K562 (cell line): Measurements from ENCODE around the gene EDEM1.

Source experiments
- MYC ChIP-seq, 2 experiments: fragments of 250-450 bp in 1 of 2; sonication (Bioruptor Pico) in 1 of 2; IDR thresholded peaks; 2 replicates each; pipeline versions ENCODE4 v1.5.1 to v1.6.1; 2012 to 2021; ENCODE audit warnings: low read depth in 2 of 2, borderline replicate concordance in 1 of 2, improper control_type of control experiment in 1 of 2, low read length in 1 of 2, mild to moderate bottlenecking in 1 of 2, moderate library complexity in 1 of 2
- POLR2A ChIP-seq: fragments of 450-650 bp; conservative IDR thresholded peaks from 2 replicates; pipeline ENCODE4 v1.6.1; 2016
- TAL1 ChIP-seq: fragments of 450-650 bp; IDR thresholded peaks from 2 replicates; pipeline ENCODE4 v1.6.1; 2016; ENCODE audit warnings: mild to moderate bottlenecking
- ZNF174 ChIP-seq: fragments of 250-450 bp; sonication (Bioruptor Pico); IDR thresholded peaks from 2 replicates; pipeline ENCODE4 v1.4.0; 2020; ENCODE audit warnings: mild to moderate bottlenecking
- TF ChIP-seq, protein P1 (sequence below): sonication (generic); formaldehyde crosslinking; IDR thresholded peaks from 2 replicates; pipeline ENCODE4 v1.9.0; 2022; ENCODE audit warnings: mild to moderate bottlenecking, missing genetic modification reagents
- TF ChIP-seq, protein P2 (sequence below), 3 experiments: IDR thresholded peaks in 2 of 3; conservative IDR thresholded peaks in 1 of 3; 2 replicates each; pipeline ENCODE4 v1.5.1; 2011 to 2012; ENCODE audit warnings: low read length in 3 of 3, mild to moderate bottlenecking in 3 of 3, control low read depth in 2 of 3, improper control_type of control experiment in 1 of 3, inconsistent platforms in 1 of 3, low read depth in 1 of 3, mixed read lengths in 1 of 3, moderate library complexity in 1 of 3; ENCODE audit not compliant: insufficient read depth in 2 of 3
- TF ChIP-seq, protein P3 (sequence below): fragments of 450-650 bp; IDR thresholded peaks from 2 replicates; pipeline ENCODE4 v1.6.1; 2016; ENCODE audit warnings: mild to moderate bottlenecking, moderate library complexity

DNA sequence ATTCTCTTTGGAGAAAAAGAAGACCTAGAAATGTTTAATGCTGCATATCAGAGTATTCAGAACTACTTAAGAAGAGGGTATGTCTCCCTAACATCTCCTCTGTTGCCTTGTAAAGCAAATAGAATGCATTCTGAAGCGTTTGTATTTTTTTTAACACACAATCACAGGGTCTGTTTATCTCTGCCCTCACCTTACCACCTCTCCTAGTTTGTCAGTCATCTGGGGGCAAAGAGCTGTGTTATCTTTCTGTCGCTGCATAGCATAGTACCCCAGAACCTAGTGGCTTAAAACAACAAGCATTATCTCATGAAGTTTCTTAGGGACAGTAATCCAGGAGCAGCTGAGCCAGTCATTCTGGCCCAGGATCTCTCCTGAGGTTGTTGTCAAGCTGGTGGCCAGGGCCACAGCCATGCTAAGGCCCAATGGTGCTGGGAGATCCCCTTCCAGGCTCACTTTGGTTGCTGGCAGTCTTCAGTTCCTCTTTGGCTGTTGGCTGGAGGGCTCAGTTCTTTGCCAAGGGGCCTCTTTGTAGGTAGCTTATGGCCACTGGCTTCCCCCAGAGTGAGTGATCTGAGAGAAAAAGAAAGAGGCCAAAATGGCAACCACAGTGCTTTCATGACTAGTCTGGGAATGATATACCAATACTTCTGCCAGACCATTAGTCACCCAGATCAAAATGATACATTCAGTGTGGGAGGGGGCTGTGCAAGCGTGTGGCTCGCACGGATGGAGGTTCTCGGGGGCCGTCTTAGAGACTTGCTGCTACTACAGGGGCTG is 17.8 kb downstream of the EDEM1 start:
- TF ChIP-seq ZNF174 (CRISPR knock-in tag) (no peak), POLR2A (no peak), TAL1 (no peak), MYC (IDR thresholded peaks at IDR 0.05; ENCODE audit: low read depth, low read length) (no peak), MYC (CRISPR knock-in tag; IDR thresholded peaks at IDR 0.05; ENCODE audit: borderline replicate concordance, low read depth) (no peak)
- TF ChIP-seq, protein P1, sequence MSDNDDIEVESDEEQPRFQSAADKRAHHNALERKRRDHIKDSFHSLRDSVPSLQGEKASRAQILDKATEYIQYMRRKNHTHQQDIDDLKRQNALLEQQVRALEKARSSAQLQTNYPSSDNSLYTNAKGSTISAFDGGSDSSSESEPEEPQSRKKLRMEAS (CRISPR knock-in tag), result no peak
- TF ChIP-seq, protein P2, sequence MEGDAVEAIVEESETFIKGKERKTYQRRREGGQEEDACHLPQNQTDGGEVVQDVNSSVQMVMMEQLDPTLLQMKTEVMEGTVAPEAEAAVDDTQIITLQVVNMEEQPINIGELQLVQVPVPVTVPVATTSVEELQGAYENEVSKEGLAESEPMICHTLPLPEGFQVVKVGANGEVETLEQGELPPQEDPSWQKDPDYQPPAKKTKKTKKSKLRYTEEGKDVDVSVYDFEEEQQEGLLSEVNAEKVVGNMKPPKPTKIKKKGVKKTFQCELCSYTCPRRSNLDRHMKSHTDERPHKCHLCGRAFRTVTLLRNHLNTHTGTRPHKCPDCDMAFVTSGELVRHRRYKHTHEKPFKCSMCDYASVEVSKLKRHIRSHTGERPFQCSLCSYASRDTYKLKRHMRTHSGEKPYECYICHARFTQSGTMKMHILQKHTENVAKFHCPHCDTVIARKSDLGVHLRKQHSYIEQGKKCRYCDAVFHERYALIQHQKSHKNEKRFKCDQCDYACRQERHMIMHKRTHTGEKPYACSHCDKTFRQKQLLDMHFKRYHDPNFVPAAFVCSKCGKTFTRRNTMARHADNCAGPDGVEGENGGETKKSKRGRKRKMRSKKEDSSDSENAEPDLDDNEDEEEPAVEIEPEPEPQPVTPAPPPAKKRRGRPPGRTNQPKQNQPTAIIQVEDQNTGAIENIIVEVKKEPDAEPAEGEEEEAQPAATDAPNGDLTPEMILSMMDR (IDR thresholded peaks at IDR 0.05 in 2 of 3, conservative IDR thresholded peaks at IDR 0.05 in 1 of 3; ENCODE audit: insufficient read depth in 2 of 3, low read depth in 1 of 3, low read length in 3 of 3), result no peak
- TF ChIP-seq, protein P3, sequence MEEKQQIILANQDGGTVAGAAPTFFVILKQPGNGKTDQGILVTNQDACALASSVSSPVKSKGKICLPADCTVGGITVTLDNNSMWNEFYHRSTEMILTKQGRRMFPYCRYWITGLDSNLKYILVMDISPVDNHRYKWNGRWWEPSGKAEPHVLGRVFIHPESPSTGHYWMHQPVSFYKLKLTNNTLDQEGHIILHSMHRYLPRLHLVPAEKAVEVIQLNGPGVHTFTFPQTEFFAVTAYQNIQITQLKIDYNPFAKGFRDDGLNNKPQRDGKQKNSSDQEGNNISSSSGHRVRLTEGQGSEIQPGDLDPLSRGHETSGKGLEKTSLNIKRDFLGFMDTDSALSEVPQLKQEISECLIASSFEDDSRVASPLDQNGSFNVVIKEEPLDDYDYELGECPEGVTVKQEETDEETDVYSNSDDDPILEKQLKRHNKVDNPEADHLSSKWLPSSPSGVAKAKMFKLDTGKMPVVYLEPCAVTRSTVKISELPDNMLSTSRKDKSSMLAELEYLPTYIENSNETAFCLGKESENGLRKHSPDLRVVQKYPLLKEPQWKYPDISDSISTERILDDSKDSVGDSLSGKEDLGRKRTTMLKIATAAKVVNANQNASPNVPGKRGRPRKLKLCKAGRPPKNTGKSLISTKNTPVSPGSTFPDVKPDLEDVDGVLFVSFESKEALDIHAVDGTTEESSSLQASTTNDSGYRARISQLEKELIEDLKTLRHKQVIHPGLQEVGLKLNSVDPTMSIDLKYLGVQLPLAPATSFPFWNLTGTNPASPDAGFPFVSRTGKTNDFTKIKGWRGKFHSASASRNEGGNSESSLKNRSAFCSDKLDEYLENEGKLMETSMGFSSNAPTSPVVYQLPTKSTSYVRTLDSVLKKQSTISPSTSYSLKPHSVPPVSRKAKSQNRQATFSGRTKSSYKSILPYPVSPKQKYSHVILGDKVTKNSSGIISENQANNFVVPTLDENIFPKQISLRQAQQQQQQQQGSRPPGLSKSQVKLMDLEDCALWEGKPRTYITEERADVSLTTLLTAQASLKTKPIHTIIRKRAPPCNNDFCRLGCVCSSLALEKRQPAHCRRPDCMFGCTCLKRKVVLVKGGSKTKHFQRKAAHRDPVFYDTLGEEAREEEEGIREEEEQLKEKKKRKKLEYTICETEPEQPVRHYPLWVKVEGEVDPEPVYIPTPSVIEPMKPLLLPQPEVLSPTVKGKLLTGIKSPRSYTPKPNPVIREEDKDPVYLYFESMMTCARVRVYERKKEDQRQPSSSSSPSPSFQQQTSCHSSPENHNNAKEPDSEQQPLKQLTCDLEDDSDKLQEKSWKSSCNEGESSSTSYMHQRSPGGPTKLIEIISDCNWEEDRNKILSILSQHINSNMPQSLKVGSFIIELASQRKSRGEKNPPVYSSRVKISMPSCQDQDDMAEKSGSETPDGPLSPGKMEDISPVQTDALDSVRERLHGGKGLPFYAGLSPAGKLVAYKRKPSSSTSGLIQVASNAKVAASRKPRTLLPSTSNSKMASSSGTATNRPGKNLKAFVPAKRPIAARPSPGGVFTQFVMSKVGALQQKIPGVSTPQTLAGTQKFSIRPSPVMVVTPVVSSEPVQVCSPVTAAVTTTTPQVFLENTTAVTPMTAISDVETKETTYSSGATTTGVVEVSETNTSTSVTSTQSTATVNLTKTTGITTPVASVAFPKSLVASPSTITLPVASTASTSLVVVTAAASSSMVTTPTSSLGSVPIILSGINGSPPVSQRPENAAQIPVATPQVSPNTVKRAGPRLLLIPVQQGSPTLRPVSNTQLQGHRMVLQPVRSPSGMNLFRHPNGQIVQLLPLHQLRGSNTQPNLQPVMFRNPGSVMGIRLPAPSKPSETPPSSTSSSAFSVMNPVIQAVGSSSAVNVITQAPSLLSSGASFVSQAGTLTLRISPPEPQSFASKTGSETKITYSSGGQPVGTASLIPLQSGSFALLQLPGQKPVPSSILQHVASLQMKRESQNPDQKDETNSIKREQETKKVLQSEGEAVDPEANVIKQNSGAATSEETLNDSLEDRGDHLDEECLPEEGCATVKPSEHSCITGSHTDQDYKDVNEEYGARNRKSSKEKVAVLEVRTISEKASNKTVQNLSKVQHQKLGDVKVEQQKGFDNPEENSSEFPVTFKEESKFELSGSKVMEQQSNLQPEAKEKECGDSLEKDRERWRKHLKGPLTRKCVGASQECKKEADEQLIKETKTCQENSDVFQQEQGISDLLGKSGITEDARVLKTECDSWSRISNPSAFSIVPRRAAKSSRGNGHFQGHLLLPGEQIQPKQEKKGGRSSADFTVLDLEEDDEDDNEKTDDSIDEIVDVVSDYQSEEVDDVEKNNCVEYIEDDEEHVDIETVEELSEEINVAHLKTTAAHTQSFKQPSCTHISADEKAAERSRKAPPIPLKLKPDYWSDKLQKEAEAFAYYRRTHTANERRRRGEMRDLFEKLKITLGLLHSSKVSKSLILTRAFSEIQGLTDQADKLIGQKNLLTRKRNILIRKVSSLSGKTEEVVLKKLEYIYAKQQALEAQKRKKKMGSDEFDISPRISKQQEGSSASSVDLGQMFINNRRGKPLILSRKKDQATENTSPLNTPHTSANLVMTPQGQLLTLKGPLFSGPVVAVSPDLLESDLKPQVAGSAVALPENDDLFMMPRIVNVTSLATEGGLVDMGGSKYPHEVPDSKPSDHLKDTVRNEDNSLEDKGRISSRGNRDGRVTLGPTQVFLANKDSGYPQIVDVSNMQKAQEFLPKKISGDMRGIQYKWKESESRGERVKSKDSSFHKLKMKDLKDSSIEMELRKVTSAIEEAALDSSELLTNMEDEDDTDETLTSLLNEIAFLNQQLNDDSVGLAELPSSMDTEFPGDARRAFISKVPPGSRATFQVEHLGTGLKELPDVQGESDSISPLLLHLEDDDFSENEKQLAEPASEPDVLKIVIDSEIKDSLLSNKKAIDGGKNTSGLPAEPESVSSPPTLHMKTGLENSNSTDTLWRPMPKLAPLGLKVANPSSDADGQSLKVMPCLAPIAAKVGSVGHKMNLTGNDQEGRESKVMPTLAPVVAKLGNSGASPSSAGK, result no peak
